PFSK-1 (cell line): ENCODE results near the gene HTR3A.

Experiments used
- FOXP2 ChIP-seq: optimal IDR thresholded peaks from 2 replicates; pipeline ENCODE3; 2011; ENCODE audit warnings: borderline replicate concordance, control low read depth, inconsistent platforms; ENCODE audit not compliant: insufficient read depth; ENCODE audit errors: extremely low read length, extremely low read depth
- POLR2AphosphoS5 ChIP-seq: IDR thresholded peaks from 2 replicates; pipeline ENCODE4 v1.6.1; 2012; ENCODE audit warnings: low read depth, mild to moderate bottlenecking, control low read depth, low read length, moderate library complexity
- REST ChIP-seq, 2 experiments: IDR thresholded peaks; 2 replicates each; pipeline versions ENCODE4 v1.6.1 to v1.8.0; 2011 to 2012; ENCODE audit warnings: low read depth in 2 of 2, low read length in 2 of 2, control low read depth in 1 of 2, inconsistent platforms in 1 of 2, mild to moderate bottlenecking in 1 of 2, moderate library complexity in 1 of 2; ENCODE audit not compliant: insufficient read depth in 1 of 2
- SIN3A ChIP-seq: IDR thresholded peaks from 2 replicates; pipeline ENCODE4 v1.6.1; 2012; ENCODE audit warnings: mild to moderate bottlenecking, low read length, moderate library complexity, borderline replicate concordance; ENCODE audit not compliant: insufficient read depth
- TAF1 ChIP-seq: IDR thresholded peaks from 2 replicates; pipeline ENCODE4 v1.6.1; 2012; ENCODE audit warnings: low read length, control low read depth, borderline replicate concordance; ENCODE audit not compliant: insufficient read depth

HTR3A gene

GRCh38 chr11:114036958-114037357 is 62.0 kb downstream of the HTR3A start:
- no peak for TF ChIP-seq TAF1
- TF ChIP-seq POLR2AphosphoS5 = no peak
- no peak for TF ChIP-seq FOXP2
- no peak for TF ChIP-seq REST (IDR thresholded peaks at IDR 0.05; ENCODE audit: insufficient read depth in 1 of 2, low read depth in 2 of 2, low read length in 2 of 2)
- no peak for TF ChIP-seq SIN3A

- TF ChIP-seq SIN3A = no peak
Measured at GRCh38 chr11:114039551-114039950, 64.6 kb downstream of the HTR3A start.
